CD14-positive monocyte (primary cell): Measurements from ENCODE around the gene NRN1. TPM values are rescaled to one million over a fixed set of nuclear protein-coding genes. Genes with fewer than 3 reads are reported as not detected.

Source experiments
- DNase-seq, 3 donors: peaks; one replicate each; pipeline ENCODE4 v3.0.0-alpha.2; 2011 to 2022
- H2AFZ ChIP-seq: 2 replicates; pipeline ENCODE4 v1.6.0; 2012; ENCODE audit warnings: mild to moderate bottlenecking, low read depth, low read length, inconsistent platforms; ENCODE audit not compliant: insufficient read depth, poor library complexity, severe bottlenecking
- H3K27ac ChIP-seq, 2 donors: 1 replicate in 1 of 2; 2 replicates in 1 of 2; pipeline ENCODE4 v1.5.1; 2012 to 2013; ENCODE audit warnings: low read length in 2 of 2, control low read depth in 1 of 2, inconsistent platforms in 1 of 2, low read depth in 1 of 2, mild to moderate bottlenecking in 1 of 2
- H3K27me3 ChIP-seq, 2 donors: one replicate each; pipeline versions ENCODE4 v1.6.0 to v1.6.1; 2011 to 2013; ENCODE audit warnings: low read length in 2 of 2; ENCODE audit not compliant: control insufficient read depth in 2 of 2, insufficient read depth in 2 of 2
- H3K36me3 ChIP-seq, 2 donors: replicated peaks in 1 of 2; 1 replicate in 1 of 2; 2 replicates in 1 of 2; pipeline versions ENCODE4 v1.5.1 to v1.6.1; 2012 to 2013; ENCODE audit warnings: low read length in 2 of 2, control low read depth in 1 of 2, inconsistent platforms in 1 of 2, mild to moderate bottlenecking in 1 of 2; ENCODE audit not compliant: insufficient read depth in 2 of 2, control insufficient read depth in 1 of 2
- H3K4me1 ChIP-seq, 2 donors: 1 replicate in 1 of 2; 2 replicates in 1 of 2; pipeline versions ENCODE4 v1.5.1 to v1.6.1; 2012 to 2013; ENCODE audit warnings: low read length in 2 of 2, control low read depth in 1 of 2, inconsistent platforms in 1 of 2, mild to moderate bottlenecking in 1 of 2, moderate library complexity in 1 of 2; ENCODE audit not compliant: insufficient read depth in 2 of 2, control insufficient read depth in 1 of 2
- H3K4me2 ChIP-seq: replicated peaks from 2 replicates; pipeline ENCODE3; 2012; ENCODE audit warnings: low read length, moderate library complexity, mild to moderate bottlenecking; ENCODE audit not compliant: poor library complexity, severe bottlenecking; ENCODE audit errors: extremely low read depth
- H3K4me3 ChIP-seq, 3 experiments: fragments of 200-600 bp in 1 of 3; sonication (generic) in 1 of 3; replicated peaks in 1 of 3; 1 replicate in 2 of 3; 2 replicates in 1 of 3; pipeline ENCODE4 v1.5.1; 2011 to 2013; ENCODE audit warnings: low read length in 3 of 3, mild to moderate bottlenecking in 3 of 3, control low read depth in 2 of 3, low read depth in 2 of 3, inconsistent platforms in 1 of 3, moderate library complexity in 1 of 3
- H3K79me2 ChIP-seq: 2 replicates; pipeline ENCODE4 v1.6.0; 2012; ENCODE audit warnings: mild to moderate bottlenecking, control low read depth, inconsistent platforms, low read length, moderate library complexity; ENCODE audit not compliant: insufficient read depth
- H3K9ac ChIP-seq: 2 replicates; pipeline ENCODE4 v1.6.0; 2017; ENCODE audit warnings: low read length, mild to moderate bottlenecking; ENCODE audit not compliant: insufficient read depth, poor library complexity, severe bottlenecking
- H3K9me3 ChIP-seq, 2 donors: replicated peaks in 1 of 2; 1 replicate in 1 of 2; 2 replicates in 1 of 2; pipeline versions ENCODE4 v1.5.1 to v1.6.1; 2012 to 2013; ENCODE audit warnings: low read length in 2 of 2, control low read depth in 1 of 2; ENCODE audit not compliant: control insufficient read depth in 1 of 2, insufficient read depth in 1 of 2
- H4K20me1 ChIP-seq: 2 replicates; pipeline ENCODE4 v1.6.0; 2012; ENCODE audit warnings: mild to moderate bottlenecking, low read length, control low read depth, moderate library complexity; ENCODE audit not compliant: insufficient read depth
- H3K27ac Mint-ChIP-seq, 7 donors: one replicate each; pipeline ENCODE4 v1.8.0; 2020; ENCODE audit warnings: mild to moderate bottlenecking in 7 of 7, mixed read lengths in 7 of 7, moderate library complexity in 6 of 7, inconsistent platforms in 2 of 7
- H3K27me3 Mint-ChIP-seq, 3 donors: one replicate each; pipeline ENCODE4 v1.8.0; 2021 to 2022; ENCODE audit warnings: low read depth in 3 of 3, mild to moderate bottlenecking in 3 of 3, mixed read lengths in 3 of 3, moderate library complexity in 3 of 3, inconsistent platforms in 1 of 3
- H3K36me3 Mint-ChIP-seq, 2 donors: one replicate each; pipeline ENCODE4 v1.8.0; 2020; ENCODE audit warnings: mixed read lengths in 2 of 2, inconsistent platforms in 1 of 2, mild to moderate bottlenecking in 1 of 2
- H3K4me1 Mint-ChIP-seq: one replicate; pipeline ENCODE4 v1.8.0; 2020; ENCODE audit warnings: mild to moderate bottlenecking, mixed read lengths
- H3K4me3 Mint-ChIP-seq, 2 donors: one replicate each; pipeline ENCODE4 v1.8.0; 2020; ENCODE audit warnings: mild to moderate bottlenecking in 2 of 2, mixed read lengths in 2 of 2, moderate library complexity in 1 of 2
- H3K9me3 Mint-ChIP-seq, 7 donors: one replicate each; pipeline ENCODE4 v1.8.0; 2020 to 2022; ENCODE audit warnings: mixed read lengths in 7 of 7, mild to moderate bottlenecking in 6 of 7, moderate library complexity in 6 of 7, inconsistent platforms in 2 of 7
- CTCF ChIP-seq: fragments of 200-600 bp; IDR thresholded peaks from one replicate; pipeline ENCODE4 v1.8.0; 2022; ENCODE audit warnings: antibody characterized with exemption, mild to moderate bottlenecking
- WGBS: methylation state at CpG from one replicate; pipeline ENCODE4 v1.1.5; 2013; ENCODE audit warnings: missing lambda C conversion rate; ENCODE audit not compliant: insufficient coverage; 5-methylcytosine and 5-hydroxymethylcytosine counted together
- intact Hi-C, 2 donors: fragments of 100-400 bp; cut with micrococcal nuclease; formaldehyde crosslinking; loops; one replicate each; pipeline versions ENCODE4 v1.15.0 to v1.15.1; 2023
- polyA minus RNA-seq: library from RNA; depleted of rRNA, polyadenylated mRNA; stranded (reverse); fragments of >200 nt; gene quantifications from 2 replicates; pipeline ENCODE4 v1.2.3, GENCODE V29; 2012
- polyA plus RNA-seq, 3 donors: library from polyadenylated mRNA; depleted of rRNA in 1 of 3; unstranded in 2 of 3; stranded (reverse) in 1 of 3; fragments of 300-500 nt in 2 of 3; fragments of >200 nt in 1 of 3; fragmentation: Illumina TruSeq in 2 of 3; gene quantifications; 1 replicate in 2 of 3; 2 replicates in 1 of 3; pipeline ENCODE4 v1.2.3, GENCODE V29; 2012 to 2021
- total RNA-seq, 12 experiments: library from RNA in 1 of 12; stranded (reverse) in 1 of 12; fragments of 120-200 nt in 1 of 12; gene quantifications; one replicate each; pipeline ENCODE4 v1.2.4 and lab custom pipeline; 2013 to 2026; ENCODE audit warnings: mixed read lengths in 6 of 12, inconsistent platforms in 1 of 12

NRN1 gene
- total RNA-seq (2013): 0.58 TPM
- polyA plus RNA-seq (under 1 TPM in 1 of 3 donors, not detected in 2; 0.08 TPM), polyA minus RNA-seq (not detected in 2 replicates), total RNA-seq (lab: John Stamatoyannopoulos, UW) (0 to 17.0 (median 0.20) reads per million in 11 experiments)

- H3K27ac Mint-ChIP-seq: peak within 1 kb of the TSS in 1 of 7 donors; percentile 50
- no peak for TF ChIP-seq CTCF
- Histone ChIP-seq H3K4me3 (peak within 1 kb of the TSS; percentile 2 to 74 (median 17)), H3K4me2 (peak within 1 kb of the TSS; percentile 76), H3K36me3 (no peaks in the 10 kb centered on the region), H3K9ac (no peak within 1 kb of the TSS), H3K27me3 (peaks cover 84 to 99% of the 10 kb centered on the region in 2 donors), H4K20me1 (no peaks in the 10 kb centered on the region), H2AFZ (peak within 1 kb of the TSS; percentile 39), H3K27ac (no peak within 1 kb of the TSS), H3K79me2 (no peaks in the 10 kb centered on the region), H3K9me3 (peaks cover 25 to 51% of the 10 kb centered on the region in 2 donors), H3K4me1 (peaks cover 59 to 71% of the 10 kb centered on the region in 2 donors)
- peaks cover 69% of the 10 kb centered on the region for H3K4me1 Mint-ChIP-seq
- H3K36me3 Mint-ChIP-seq: peaks cover 16 to 32% of the 10 kb centered on the region in 2 donors
- peaks cover 8 to 66% (median 50%) of the 10 kb centered on the region in 7 donors for H3K9me3 Mint-ChIP-seq
- intact Hi-C loops: loop anchor here in 1 of 2 donors (10.0 kb wide), 1 partner anchor 1232 kb away; the partner anchor contains the start of gene CDYL
- peak within 1 kb of the TSS; percentile 71 to 97 for H3K4me3 Mint-ChIP-seq
- H3K27me3 Mint-ChIP-seq: peaks cover 90 to 96% (median 92%) of the 10 kb centered on the region in 3 donors
- 4% methylated on average over 36 of the region's 51 CpGs for WGBS
- DNase-seq: no peak
Measured at GRCh38 chr6:6006428-6007365, at the start of gene NRN1. NRN1 (minus strand) TSS chr6:6006925; CDS start chr6:6006749, 176 bp downstream.

GRCh38 chr6:6052216-6052615 is 45.5 kb upstream of the NRN1 start:
- Histone ChIP-seq H2AFZ (no peak overlapping the region), H3K9ac (no peak overlapping the region), H3K36me3 (no peaks in the 10 kb centered on the region), H3K4me1 (no peaks in the 10 kb centered on the region), H3K79me2 (no peaks in the 10 kb centered on the region), H3K4me3 (no peak overlapping the region), H3K4me2 (no peak overlapping the region), H3K9me3 (no peaks in the 10 kb centered on the region), H3K27me3 (peaks cover 11 to 12% of the 10 kb centered on the region in 2 donors), H4K20me1 (no peaks in the 10 kb centered on the region), H3K27ac (no peak overlapping the region)
- intact Hi-C loops: no loop called here
- TF ChIP-seq CTCF: no peak
- no peak overlapping the region for H3K4me3 Mint-ChIP-seq
- H3K27ac Mint-ChIP-seq: no peak overlapping the region
- H3K4me1 Mint-ChIP-seq: no peaks in the 10 kb centered on the region
- H3K27me3 Mint-ChIP-seq: peaks cover 14 to 52% (median 30%) of the 10 kb centered on the region in 3 donors
- DNase-seq: no peak
- whole genome bisulfite sequencing: 100% methylated on average over 2 of the region's 3 CpGs
- peaks cover 0 to 6% (median 0%) of the 10 kb centered on the region in 7 donors for H3K9me3 Mint-ChIP-seq
- no peaks in the 10 kb centered on the region for H3K36me3 Mint-ChIP-seq
